Activated CD4-positive, alpha-beta T cell treated with anti-CD3 and anti-CD28 coated beads, Interleukin-2, amount 10 ng/mL, durations not matched to agents 7 days and 5 days (primary cell): ENCODE results near the gene PDLIM7. TPM values are rescaled to one million over a fixed set of nuclear protein-coding genes. Genes with fewer than 3 reads are reported as not detected.
"Not testable (repeated sequence)": the region's sequence is repeated elsewhere in the genome, so short reads cannot be mapped to it uniquely, and the experiment has no call there.

Experiments
- CTCF ChIA-PET: fragments of 350-600 bp; sonication (Branson Sonifier 250); formaldehyde crosslinking; loops from one replicate; lab custom pipeline; 2021; ENCODE audit warnings: antibody characterized with exemption; lab: Charles Lee
- POLR2A ChIA-PET: fragments of 350-600 bp; sonication (Branson Sonifier 250); formaldehyde crosslinking; loops from one replicate; lab custom pipeline; 2021; ENCODE audit warnings: antibody characterized with exemption; lab: Charles Lee
- DNase-seq: peaks from one replicate; pipeline ENCODE4 v3.0.0-alpha.2; 2020
- H3K27ac Mint-ChIP-seq: one replicate; pipeline ENCODE4 v1.8.0; 2021; ENCODE audit warnings: mild to moderate bottlenecking, moderate library complexity, mixed read lengths
- H3K27me3 Mint-ChIP-seq: one replicate; pipeline ENCODE4 v1.8.0; 2021; ENCODE audit warnings: mixed read lengths
- H3K36me3 Mint-ChIP-seq: one replicate; pipeline ENCODE4 v1.8.0; 2021; ENCODE audit warnings: low read depth, mixed read lengths
- H3K4me1 Mint-ChIP-seq: one replicate; pipeline ENCODE4 v1.8.0; 2021; ENCODE audit warnings: mixed read lengths
- H3K4me3 Mint-ChIP-seq: one replicate; pipeline ENCODE4 v1.8.0; 2021; ENCODE audit warnings: mild to moderate bottlenecking, moderate library complexity, mixed read lengths
- H3K9me3 Mint-ChIP-seq: one replicate; pipeline ENCODE4 v1.8.0; 2021; ENCODE audit warnings: mixed read lengths
- total RNA-seq, 2 experiments: library from RNA; stranded (reverse); gene quantifications; one replicate each; pipeline ENCODE4 v1.2.3, GENCODE V29; 2021

The PDLIM7 gene
- total RNA-seq = 10 to 100 TPM; 31.6 to 32.4 TPM

- CTCF ChIA-PET = interaction anchor here (0.6 to 2.4 kb wide), 12 partner anchors 8 to 107 kb away, joined by 3 to 9 read pairs (median 4); partner anchors contain the start of gene DOK3
- Mint-ChIP-seq H3K27ac (peak within 1 kb of the TSS; percentile 64), H3K4me3 (peak within 1 kb of the TSS; percentile 76), H3K9me3 (no peaks in the 10 kb centered on the region), H3K4me1 (peaks cover 47% of the 10 kb centered on the region), H3K36me3 (peaks cover 5% of the 10 kb centered on the region), H3K27me3 (peaks cover 18% of the 10 kb centered on the region)
- POLR2A ChIA-PET = interaction anchor here (1.0 kb wide), 1 partner anchor 12 kb away, joined by 4 read pairs; no protein-coding TSS in a partner anchor
- DNase-seq = peak; percentile 95
Observed at GRCh38 chr5:177497292-177498012, at the start of gene PDLIM7. Gene PDLIM7, minus strand, starts transcription at chr5:177497604. Its CDS starts 1,092 bp downstream, at chr5:177496512.

GRCh38 chr5:177546258-177546741, 48.9 kb upstream of the PDLIM7 start:
- ChIA-PET POLR2A (no interaction called here), CTCF (interaction anchor here (0.7 to 1.8 kb wide), 5 partner anchors 10 to 258 kb away, joined by 3 to 9 read pairs (median 4); partner anchors contain the start of gene B4GALT7)
- peaks cover 7% of the 10 kb centered on the region for H3K4me1 Mint-ChIP-seq
- H3K36me3 Mint-ChIP-seq = peaks cover 11% of the 10 kb centered on the region
- H3K27me3 Mint-ChIP-seq = no peaks in the 10 kb centered on the region
- H3K9me3 Mint-ChIP-seq = no peaks in the 10 kb centered on the region
- H3K4me3 Mint-ChIP-seq = no peak overlapping the region
- H3K27ac Mint-ChIP-seq = no peak overlapping the region
- no peak for DNase-seq

- ChIA-PET CTCF (interaction anchor here (0.6 to 1.8 kb wide), 7 partner anchors 9 to 1407 kb away, joined by 3 to 9 read pairs (median 3); partner anchors contain the start of gene B4GALT7), POLR2A (no interaction called here)
- Mint-ChIP-seq H3K36me3 (peaks cover 10% of the 10 kb centered on the region), H3K4me3 (no peak overlapping the region), H3K9me3 (no peaks in the 10 kb centered on the region), H3K4me1 (peaks cover 4% of the 10 kb centered on the region), H3K27ac (no peak overlapping the region), H3K27me3 (no peaks in the 10 kb centered on the region)
- no peak for DNase-seq
Observed at GRCh38 chr5:177545487-177546257, 48.3 kb upstream of the PDLIM7 start.

- Mint-ChIP-seq H3K27me3 (no peaks in the 10 kb centered on the region), H3K4me3 (no peak overlapping the region), H3K36me3 (peaks cover 3% of the 10 kb centered on the region), H3K27ac (peak overlapping the region; percentile 55), H3K4me1 (peaks cover 2% of the 10 kb centered on the region), H3K9me3 (no peaks in the 10 kb centered on the region)
- ChIA-PET CTCF (interaction anchor here (1.5 to 2.2 kb wide), 2 partner anchors 11 to 152 kb away, joined by 3 to 6 read pairs; no protein-coding TSS in a partner anchor), POLR2A (no interaction called here)
- no peak for DNase-seq
Observed at GRCh38 chr5:177542816-177543465, 45.5 kb upstream of the PDLIM7 start.

GRCh38 chr5:177540438-177540837, 43.0 kb upstream of the PDLIM7 start:
- POLR2A ChIA-PET = no interaction called here
- Mint-ChIP-seq H3K27ac (no peak overlapping the region), H3K36me3 (peaks cover 11% of the 10 kb centered on the region), H3K9me3 (no peaks in the 10 kb centered on the region), H3K4me3 (no peak overlapping the region), H3K4me1 (peaks cover 2% of the 10 kb centered on the region), H3K27me3 (no peaks in the 10 kb centered on the region)
- DNase-seq = no peak
- CTCF ChIA-PET = interaction anchor here (0.7 to 0.9 kb wide), 2 partner anchors 10 to 16 kb away, joined by 3 to 4 read pairs; no protein-coding TSS in a partner anchor

- Mint-ChIP-seq H3K27me3 (no peaks in the 10 kb centered on the region), H3K4me3 (no peak overlapping the region), H3K4me1 (peaks cover 2% of the 10 kb centered on the region), H3K36me3 (peaks cover 12% of the 10 kb centered on the region), H3K9me3 (no peaks in the 10 kb centered on the region), H3K27ac (no peak overlapping the region)
- no peak for DNase-seq
- ChIA-PET CTCF (interaction anchor here (0.9 kb wide), 1 partner anchor 15 kb away, joined by 4 read pairs; no protein-coding TSS in a partner anchor), POLR2A (no interaction called here)
Observed at GRCh38 chr5:177539411-177539810, 42.0 kb upstream of the PDLIM7 start.

GRCh38 chr5:177538876-177539275, 41.5 kb upstream of the PDLIM7 start:
- ChIA-PET POLR2A (no interaction called here), CTCF (interaction anchor here (1.2 kb wide), 1 partner anchor 137 kb away, joined by 3 read pairs; no protein-coding TSS in a partner anchor)
- peaks cover 2% of the 10 kb centered on the region for H3K4me1 Mint-ChIP-seq
- H3K4me3 Mint-ChIP-seq = no peak overlapping the region
- H3K9me3 Mint-ChIP-seq = no peaks in the 10 kb centered on the region
- H3K27ac Mint-ChIP-seq = no peak overlapping the region
- no peaks in the 10 kb centered on the region for H3K27me3 Mint-ChIP-seq
- no peak for DNase-seq
- H3K36me3 Mint-ChIP-seq = peaks cover 13% of the 10 kb centered on the region

- no peak overlapping the region for H3K4me3 Mint-ChIP-seq
- ChIA-PET POLR2A (no interaction called here), CTCF (interaction anchor here (0.8 to 1.9 kb wide), 5 partner anchors 8 to 136 kb away, joined by 3 to 9 read pairs (median 3); no protein-coding TSS in a partner anchor)
- no peaks in the 10 kb centered on the region for H3K9me3 Mint-ChIP-seq
- no peak overlapping the region for H3K27ac Mint-ChIP-seq
- no peak for DNase-seq
- no peaks in the 10 kb centered on the region for H3K27me3 Mint-ChIP-seq
- peaks cover 2% of the 10 kb centered on the region for H3K4me1 Mint-ChIP-seq
- H3K36me3 Mint-ChIP-seq = peaks cover 19% of the 10 kb centered on the region
Observed at GRCh38 chr5:177537389-177538361, 40.3 kb upstream of the PDLIM7 start.

- no peak for DNase-seq
- ChIA-PET POLR2A (no interaction called here), CTCF (interaction anchor here (1.9 kb wide), 1 partner anchor 9 kb away, joined by 9 read pairs; no protein-coding TSS in a partner anchor)
- Mint-ChIP-seq H3K9me3 (no peaks in the 10 kb centered on the region), H3K27ac (no peak overlapping the region), H3K4me3 (no peak overlapping the region), H3K4me1 (no peaks in the 10 kb centered on the region), H3K36me3 (peaks cover 22% of the 10 kb centered on the region), H3K27me3 (no peaks in the 10 kb centered on the region)
Observed at GRCh38 chr5:177536386-177536785, 39.0 kb upstream of the PDLIM7 start.

- Mint-ChIP-seq H3K4me1 (no peaks in the 10 kb centered on the region), H3K9me3 (no peaks in the 10 kb centered on the region), H3K27me3 (no peaks in the 10 kb centered on the region), H3K4me3 (no peak overlapping the region), H3K27ac (no peak overlapping the region), H3K36me3 (peaks cover 25% of the 10 kb centered on the region)
- ChIA-PET POLR2A (no interaction called here), CTCF (interaction anchor here (1.5 kb wide), 1 partner anchor 10 kb away, joined by 3 read pairs; no protein-coding TSS in a partner anchor)
- no peak for DNase-seq
Observed at GRCh38 chr5:177535125-177535524, 37.7 kb upstream of the PDLIM7 start.

GRCh38 chr5:177534433-177534832, 37.0 kb upstream of the PDLIM7 start:
- H3K36me3 Mint-ChIP-seq = peaks cover 25% of the 10 kb centered on the region
- H3K27me3 Mint-ChIP-seq, DNase-seq, POLR2A ChIA-PET, H3K9me3 Mint-ChIP-seq, H3K4me1 Mint-ChIP-seq, H3K27ac Mint-ChIP-seq, H3K4me3 Mint-ChIP-seq: not testable (repeated sequence)
- CTCF ChIA-PET = interaction anchor here (1.4 to 1.5 kb wide), 2 partner anchors 9 to 130 kb away, joined by 3 read pairs; no protein-coding TSS in a partner anchor
